H54 (cell line): Measurements from ENCODE around the gene BABAM2.

Experiments used
- DNase-seq: peaks from one replicate; pipeline ENCODE4 v3.0.0; 2011; ENCODE audit warnings: low spot score, mixed read lengths; ENCODE audit not compliant: insufficient read length
- FAIRE-seq: peaks from 3 replicates; lab custom pipeline; 2011; peaks lifted over from hg19 to GRCh38; lab: Jason Lieb, UNC
- POLR2A ChIP-seq: IDR thresholded peaks from 2 replicates; pipeline ENCODE4 v1.6.1; 2011; ENCODE audit warnings: low read depth, mild to moderate bottlenecking, low read length

BABAM2 gene

GRCh38 chr2:28062867-28063266, 172.3 kb downstream of the BABAM2 start:
- FAIRE-seq (peak; percentile 73), DNase-seq (no peak)
- no peak for TF ChIP-seq POLR2A

DNA sequence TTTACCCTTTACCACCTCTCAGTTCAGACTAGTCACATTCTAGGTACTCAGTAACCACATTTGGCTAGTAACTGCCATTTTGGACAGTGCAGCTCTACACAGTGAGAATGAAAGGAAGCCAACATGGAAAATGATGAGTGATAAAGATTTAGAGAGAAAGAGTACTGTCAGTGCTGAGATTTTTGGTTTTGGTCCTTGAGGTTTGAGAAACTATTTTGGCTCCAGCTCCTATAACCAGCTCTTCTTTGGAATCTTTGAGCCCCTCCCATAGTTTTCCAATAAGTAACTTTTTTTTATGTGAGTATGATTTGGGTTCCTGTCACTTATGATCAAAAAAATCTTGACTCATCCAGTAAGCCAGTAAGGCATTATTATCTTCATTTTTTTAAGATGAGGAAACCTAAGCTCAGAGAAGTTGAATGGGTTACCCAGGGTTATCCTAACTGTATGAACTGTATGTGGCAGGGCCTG, 173.0 kb downstream of the BABAM2 start:
- no peak for DNase-seq
- FAIRE-seq, result peak; percentile 72

DNA sequence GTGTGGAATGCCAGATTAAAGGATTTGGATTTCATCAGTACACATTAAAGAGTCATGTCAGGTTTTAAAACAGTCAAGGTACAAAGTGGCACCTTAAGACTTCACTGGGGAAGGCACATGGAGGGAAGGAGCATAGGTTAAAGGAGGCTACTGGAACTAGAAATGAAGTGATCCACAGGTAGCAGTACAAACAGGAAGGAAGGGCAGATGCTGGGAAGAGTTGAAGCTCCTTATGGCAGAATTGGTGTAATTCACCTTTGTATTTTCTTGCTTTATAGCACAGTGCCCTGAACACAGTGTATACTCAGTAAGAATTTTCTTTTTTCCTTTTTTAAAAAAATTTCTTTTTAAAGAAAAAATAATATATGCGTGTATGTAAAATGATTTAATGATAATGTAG, 177.1 kb downstream of the BABAM2 start:
- TF ChIP-seq POLR2A, result no peak
- no peak for DNase-seq
- no peak for FAIRE-seq

More for the DNA sequence above, 173.0 kb downstream of the BABAM2 start:
- no peak for TF ChIP-seq POLR2A

DNA sequence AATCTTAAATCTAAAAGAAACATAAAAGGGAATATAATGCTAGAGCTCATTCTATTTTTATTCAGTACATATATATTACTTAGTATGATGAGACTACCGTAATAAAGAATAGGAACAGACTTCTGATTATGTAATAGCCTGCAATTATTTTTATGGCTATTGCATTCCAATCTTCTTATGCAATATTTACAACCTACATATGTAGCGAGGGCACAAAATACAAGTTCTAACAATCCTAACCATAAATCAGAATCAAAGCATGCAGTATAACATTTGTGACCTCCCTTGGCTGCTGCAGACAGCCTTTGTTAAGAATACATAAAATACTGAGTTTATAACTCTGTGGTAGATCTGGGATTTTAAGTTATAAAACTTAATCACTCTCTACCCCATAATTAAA, 177.6 kb downstream of the BABAM2 start:
- DNase-seq, result no peak
- FAIRE-seq, result peak; percentile 20

GRCh38 chr2:28068527-28068926, 178.0 kb downstream of the BABAM2 start:
- no peak for TF ChIP-seq POLR2A
- FAIRE-seq, result no peak
- DNase-seq, result no peak

More for the DNA sequence above, 177.6 kb downstream of the BABAM2 start:
- TF ChIP-seq POLR2A, result no peak

DNA sequence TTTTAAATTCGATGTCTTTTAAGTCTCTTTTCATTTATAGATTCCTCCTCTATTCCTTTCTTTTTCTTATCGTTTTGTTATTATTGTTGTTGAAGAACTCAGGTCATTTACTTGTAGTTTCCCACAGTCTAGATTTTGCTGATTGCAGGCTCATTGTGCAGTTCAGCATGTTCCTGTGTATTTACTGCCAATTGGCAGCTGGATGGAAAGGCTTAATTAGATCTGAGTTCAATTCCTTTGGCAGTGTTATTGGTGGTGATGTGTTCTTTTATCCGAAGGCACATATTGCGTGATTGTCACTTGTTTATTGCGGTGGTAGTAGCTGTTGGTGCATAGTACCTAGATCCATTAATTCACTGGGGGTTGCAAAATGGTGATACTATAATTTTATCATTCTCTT, 180.7 kb downstream of the BABAM2 start:
- DNase-seq (no peak), FAIRE-seq (no peak)
- no peak for TF ChIP-seq POLR2A

DNA sequence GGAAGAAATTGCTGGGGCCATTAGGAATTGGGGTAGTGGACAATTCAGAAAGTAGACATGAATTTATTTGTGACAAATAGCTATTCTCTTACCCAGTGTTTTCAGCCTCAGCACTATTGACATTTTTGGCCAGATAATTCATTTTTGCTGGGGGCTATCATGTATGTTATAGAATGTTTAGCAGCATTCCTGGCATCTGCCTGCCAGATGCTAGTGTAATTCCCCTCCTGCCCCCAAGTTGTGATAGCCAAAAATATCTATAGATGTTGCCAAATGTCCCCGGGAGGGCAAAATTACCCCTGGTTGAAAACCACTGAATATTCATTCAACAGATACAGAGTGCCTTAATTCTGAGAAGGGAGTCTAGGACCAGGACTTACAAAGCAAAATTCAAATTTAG, 183.6 kb downstream of the BABAM2 start:
- peak; percentile 15 for FAIRE-seq
- no peak for DNase-seq
- TF ChIP-seq POLR2A, result no peak

GRCh38 chr2:28080911-28081310, 190.4 kb downstream of the BABAM2 start:
- DNase-seq (no peak), FAIRE-seq (peak; percentile 82)
- TF ChIP-seq POLR2A, result no peak

DNA sequence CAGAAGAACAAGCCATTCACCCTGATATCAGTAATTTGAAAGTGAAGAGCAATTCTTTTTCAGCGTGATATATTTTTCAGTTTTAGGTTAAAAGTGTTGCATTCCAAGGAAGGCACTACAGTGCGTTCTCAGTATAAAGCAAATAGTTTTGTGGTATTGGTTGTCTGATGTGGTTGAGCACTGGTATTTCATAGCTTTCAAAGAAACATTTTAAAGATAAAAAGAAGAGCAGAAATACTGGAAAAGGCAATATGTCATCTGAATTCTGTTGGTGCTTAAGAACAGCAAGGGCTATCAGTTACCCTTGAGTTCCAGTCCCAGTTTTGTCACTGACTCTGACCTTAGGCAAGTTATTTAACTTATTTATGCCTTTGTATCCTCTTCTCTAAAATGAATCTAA, 191.6 kb downstream of the BABAM2 start:
- no peak for FAIRE-seq
- TF ChIP-seq POLR2A, result no peak
- no peak for DNase-seq

- peak; percentile 43 for FAIRE-seq
- DNase-seq, result no peak
- no peak for TF ChIP-seq POLR2A
Measured at GRCh38 chr2:28083476-28083875, 192.9 kb downstream of the BABAM2 start.

DNA sequence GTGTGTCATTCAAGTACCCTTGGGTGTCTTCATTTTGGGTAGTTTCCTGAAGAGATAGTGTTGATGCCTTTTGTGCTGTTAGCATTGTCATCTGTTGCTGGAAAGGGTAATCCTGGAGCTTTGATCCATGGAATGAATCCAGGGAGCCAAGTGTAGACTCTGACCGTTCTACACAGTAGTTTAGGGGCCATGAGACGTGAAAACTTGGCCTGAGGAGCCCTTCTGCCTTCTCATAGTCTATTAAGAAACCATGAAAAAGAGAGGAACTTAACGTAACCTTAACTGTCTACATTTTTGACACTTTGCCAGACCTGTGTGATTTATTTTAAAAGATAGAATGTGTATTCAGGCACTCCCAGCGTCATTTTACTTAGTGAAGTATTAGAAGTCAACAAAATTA, 194.0 kb downstream of the BABAM2 start:
- no peak for TF ChIP-seq POLR2A
- peak; percentile 48 for FAIRE-seq
- DNase-seq, result no peak

DNA sequence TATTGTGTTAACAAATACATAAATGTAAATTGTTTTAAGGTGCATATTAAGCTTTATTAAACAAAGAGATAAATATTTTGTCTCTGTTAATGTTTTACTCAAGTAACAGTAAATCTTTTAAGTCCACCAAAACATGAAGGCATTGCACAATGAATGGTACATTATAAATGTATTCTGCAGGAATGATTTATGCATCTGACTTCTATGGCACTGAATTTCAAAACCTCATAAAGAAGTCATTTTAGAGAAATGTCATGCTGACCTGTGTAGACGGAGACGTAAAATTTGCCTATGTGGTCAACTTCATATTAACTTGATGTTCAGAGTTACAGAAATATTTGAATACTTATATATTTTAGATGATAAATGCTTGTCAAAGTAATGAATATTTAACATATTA, 194.7 kb downstream of the BABAM2 start:
- DNase-seq (no peak), FAIRE-seq (peak; percentile 38)
- no peak for TF ChIP-seq POLR2A

DNA sequence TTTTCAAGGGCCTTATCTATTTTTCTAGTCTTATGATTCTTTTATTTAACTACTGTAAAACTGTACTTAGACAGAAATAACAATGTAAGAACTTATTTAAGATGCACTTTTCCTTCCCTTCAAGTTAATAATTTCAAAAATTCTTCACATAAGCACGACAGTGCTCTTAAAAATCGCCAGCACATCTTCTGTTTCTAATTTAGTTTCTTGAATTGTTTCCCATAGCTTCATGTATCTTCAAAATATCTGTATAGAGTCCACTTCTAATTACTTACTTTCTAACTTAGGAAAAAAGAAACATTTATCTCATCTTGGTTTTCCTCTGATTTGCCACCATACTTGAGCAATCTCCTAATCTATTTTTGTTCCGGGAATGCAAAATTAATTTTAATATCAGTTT, 196.1 kb downstream of the BABAM2 start:
- DNase-seq (no peak), FAIRE-seq (no peak)
- TF ChIP-seq POLR2A, result no peak

- no peak for TF ChIP-seq POLR2A
- peak; percentile 95 for FAIRE-seq
- DNase-seq, result no peak
Measured at GRCh38 chr2:28088970-28089369, 198.4 kb downstream of the BABAM2 start.

GRCh38 chr2:28089486-28089885, 199.0 kb downstream of the BABAM2 start:
- FAIRE-seq, result peak; percentile 30
- no peak for TF ChIP-seq POLR2A
- no peak for DNase-seq

DNA sequence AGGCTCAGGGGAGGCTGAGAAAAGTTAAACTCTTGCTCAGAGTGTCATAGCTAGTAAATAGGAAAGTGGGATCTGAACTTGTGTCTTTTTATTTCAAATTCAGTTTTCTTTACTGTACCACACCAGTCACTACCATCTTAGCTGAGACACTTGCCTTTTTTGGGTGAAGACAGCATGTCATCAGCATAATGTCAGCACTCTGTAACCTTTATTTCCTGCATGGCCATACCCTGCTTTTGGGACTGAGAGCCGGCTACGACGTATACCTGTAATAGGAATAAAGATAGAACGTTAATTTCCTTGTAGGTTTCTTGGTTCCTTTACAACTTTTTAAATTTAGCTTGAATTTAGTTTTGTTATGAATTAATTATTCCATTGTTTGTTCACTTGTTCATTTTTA, 202.8 kb downstream of the BABAM2 start:
- DNase-seq (no peak), FAIRE-seq (peak; percentile 48)
- TF ChIP-seq POLR2A, result no peak
